ENCODE measurements around the gene TMEM184B.

TMEM184B gene

DNA sequence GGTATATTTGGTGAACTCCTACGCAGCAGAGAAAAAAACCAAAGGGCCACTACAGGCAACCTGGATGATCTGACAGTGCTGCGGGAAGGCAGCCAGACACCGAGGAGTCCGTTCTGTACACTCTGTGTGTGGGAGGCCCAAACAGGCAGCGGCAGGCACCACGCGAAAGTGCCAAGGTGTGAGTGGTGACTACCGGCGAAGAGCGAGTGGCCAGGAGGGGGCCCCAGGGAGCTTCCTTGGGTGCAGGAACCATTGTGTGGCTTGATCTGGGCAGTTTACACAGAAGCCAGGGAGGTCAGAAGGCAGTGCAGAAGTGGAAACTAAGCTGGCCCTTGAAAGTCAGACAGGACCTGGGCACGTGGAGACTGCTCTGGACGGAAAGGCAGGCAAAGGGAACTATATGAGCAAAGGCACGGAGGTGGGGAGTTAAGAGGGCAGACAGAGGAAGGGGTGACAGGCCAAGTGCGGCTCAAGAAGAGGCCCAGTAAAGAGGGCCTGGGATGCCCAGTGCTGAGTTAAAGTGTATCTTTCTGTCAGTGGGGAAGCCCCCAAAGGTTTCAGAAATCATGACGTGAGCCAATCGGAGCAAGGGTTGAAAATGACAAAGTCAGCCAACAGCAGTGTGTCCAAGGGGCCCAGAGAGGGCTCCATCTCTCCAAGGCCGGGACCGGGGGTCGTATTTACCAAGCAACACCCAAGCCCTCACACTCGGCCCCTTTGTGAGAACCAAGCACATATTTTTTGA is 10.6 kb downstream of the TMEM184B start:
- Histone ChIP-seq H3K4me3 (ENCODE audit: insufficient read depth, low read depth, low read length, poor library complexity, severe bottlenecking) (no peak overlapping the region), H3K27me3 (replicated peaks; ENCODE audit: control insufficient read depth, insufficient read depth, low read length, poor library complexity, severe bottlenecking) (no peaks in the 10 kb centered on the region), H3K9me3 (ENCODE audit: control insufficient read depth, low read length) (no peaks in the 10 kb centered on the region), H3K36me3 (ENCODE audit: control insufficient read depth, insufficient read depth, low read length) (no peaks in the 10 kb centered on the region), H3K27ac (ENCODE audit: insufficient read depth, low read length, poor library complexity, severe bottlenecking) (no peak overlapping the region), H3K4me1 (ENCODE audit: control insufficient read depth, insufficient read depth, low read length, poor library complexity, severe bottlenecking) (peaks cover 16% of the 10 kb centered on the region)
- peak in 2 of 3 donors; percentile 9 to 11 for DNase-seq

DNA sequence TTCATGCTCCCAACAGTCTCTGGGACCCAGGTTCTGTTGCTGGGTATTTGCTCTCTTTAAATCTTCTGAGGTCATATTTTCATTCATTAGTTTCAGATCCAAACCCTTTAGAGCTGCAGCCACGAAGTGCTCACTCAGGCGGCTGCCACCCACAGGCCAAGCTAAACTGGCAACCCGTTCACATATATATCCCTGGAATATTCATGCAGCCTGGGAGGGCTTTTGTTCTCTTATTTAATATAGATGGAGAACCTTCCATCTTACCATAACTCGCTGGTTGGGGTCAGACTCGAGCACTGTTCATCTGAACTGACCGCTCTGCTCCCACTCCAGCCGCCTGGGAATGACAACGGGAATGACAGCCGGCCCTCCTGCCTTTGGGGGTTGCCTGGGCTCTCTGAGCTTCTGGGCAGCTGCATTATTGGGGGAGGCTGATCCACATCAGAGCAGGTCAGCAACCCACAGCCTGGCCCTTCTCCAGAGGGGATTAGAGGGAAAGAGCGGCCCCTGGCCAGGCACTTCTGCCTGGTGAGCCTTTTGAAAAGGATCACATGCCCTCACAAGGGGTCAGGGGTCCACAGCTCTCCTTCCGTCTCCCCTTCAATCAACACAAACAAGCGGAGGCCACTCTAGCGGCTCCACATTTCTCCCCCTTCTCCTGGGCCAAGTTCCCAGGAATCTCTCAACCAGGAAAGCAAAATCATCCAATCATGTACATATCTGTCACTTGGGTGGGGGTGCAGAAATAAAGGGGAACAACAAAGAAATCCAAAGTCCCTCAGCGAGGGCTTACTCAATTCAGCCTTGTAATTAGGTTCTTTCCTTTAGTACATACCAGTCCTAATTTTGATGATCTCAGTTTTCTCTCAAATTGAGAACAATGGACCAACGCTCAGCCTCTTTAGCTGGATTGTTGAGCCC is 11.8 kb downstream of the TMEM184B start:
- no peak for DNase-seq
- peak overlapping the region; percentile 42 for H3K27ac ChIP-seq (ENCODE audit: insufficient read depth, low read length, poor library complexity, severe bottlenecking)
- no peaks in the 10 kb centered on the region for H3K36me3 ChIP-seq (ENCODE audit: control insufficient read depth, insufficient read depth, low read length)
- no peaks in the 10 kb centered on the region for H3K27me3 ChIP-seq (replicated peaks; ENCODE audit: control insufficient read depth, insufficient read depth, low read length, poor library complexity, severe bottlenecking)
- H3K4me3 ChIP-seq (ENCODE audit: insufficient read depth, low read depth, low read length, poor library complexity, severe bottlenecking) = no peak overlapping the region
- H3K9me3 ChIP-seq (ENCODE audit: control insufficient read depth, low read length) = no peaks in the 10 kb centered on the region
- peaks cover 5% of the 10 kb centered on the region for H3K4me1 ChIP-seq (ENCODE audit: control insufficient read depth, insufficient read depth, low read length, poor library complexity, severe bottlenecking)

DNA sequence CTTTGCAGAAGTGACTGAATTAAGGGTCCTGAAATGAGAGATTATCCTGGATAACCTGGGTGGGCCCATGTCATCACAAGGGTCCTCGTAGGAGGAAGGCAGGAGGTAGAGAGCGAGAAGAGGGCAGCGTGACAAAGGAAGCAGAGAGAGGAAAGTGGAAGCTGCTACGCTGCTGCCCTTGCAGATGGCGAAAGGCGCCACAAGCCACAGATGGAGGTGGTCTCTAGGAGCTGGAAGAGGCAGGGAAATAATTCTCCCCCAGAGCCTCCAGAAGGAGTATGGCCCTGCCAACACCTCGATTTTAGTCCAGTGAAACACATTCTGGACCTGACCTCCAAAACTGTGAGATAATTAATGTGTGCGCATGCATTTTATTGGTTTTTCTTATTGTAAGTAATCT is 13.4 kb downstream of the TMEM184B start:
- Histone ChIP-seq H3K4me1 (ENCODE audit: control insufficient read depth, insufficient read depth, low read length, poor library complexity, severe bottlenecking) (no peaks in the 10 kb centered on the region), H3K27me3 (replicated peaks; ENCODE audit: control insufficient read depth, insufficient read depth, low read length, poor library complexity, severe bottlenecking) (no peaks in the 10 kb centered on the region)
- DNase-seq = no peak

DNA sequence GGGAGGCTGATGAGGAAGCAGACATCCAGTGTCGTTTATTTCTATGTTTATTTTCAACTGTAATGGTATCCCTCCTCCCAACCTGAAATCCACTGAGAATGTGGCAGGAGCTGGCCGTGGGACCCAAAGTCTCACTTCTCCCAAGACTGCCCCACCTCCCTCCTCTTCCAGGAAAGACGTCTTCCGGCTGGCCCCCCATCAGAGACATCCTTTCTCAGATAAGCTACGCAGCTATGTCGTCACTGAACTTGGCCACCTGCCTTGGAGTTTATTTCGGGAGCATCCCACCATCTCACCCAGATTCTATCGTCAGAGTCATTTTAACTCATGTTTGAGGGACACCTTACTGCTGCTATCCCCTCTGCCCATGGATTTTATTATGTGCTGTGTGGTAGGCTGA is 13.9 kb downstream of the TMEM184B start:
- DNase-seq = no peak
- no peaks in the 10 kb centered on the region for H3K27me3 ChIP-seq (replicated peaks; ENCODE audit: control insufficient read depth, insufficient read depth, low read length, poor library complexity, severe bottlenecking)
- no peak overlapping the region for H3K27ac ChIP-seq (ENCODE audit: insufficient read depth, low read length, poor library complexity, severe bottlenecking)
- no peaks in the 10 kb centered on the region for H3K4me1 ChIP-seq (ENCODE audit: control insufficient read depth, insufficient read depth, low read length, poor library complexity, severe bottlenecking)
- H3K4me3 ChIP-seq (ENCODE audit: insufficient read depth, low read depth, low read length, poor library complexity, severe bottlenecking) = no peak overlapping the region
- no peaks in the 10 kb centered on the region for H3K9me3 ChIP-seq (ENCODE audit: control insufficient read depth, low read length)
- no peaks in the 10 kb centered on the region for H3K36me3 ChIP-seq (ENCODE audit: control insufficient read depth, insufficient read depth, low read length)

More for the DNA sequence above, 13.4 kb downstream of the TMEM184B start:
- H3K4me3 ChIP-seq (ENCODE audit: insufficient read depth, low read depth, low read length, poor library complexity, severe bottlenecking) = no peak overlapping the region
- no peak overlapping the region for H3K27ac ChIP-seq (ENCODE audit: insufficient read depth, low read length, poor library complexity, severe bottlenecking)
- H3K9me3 ChIP-seq (ENCODE audit: control insufficient read depth, low read length) = no peaks in the 10 kb centered on the region
- H3K36me3 ChIP-seq (ENCODE audit: control insufficient read depth, insufficient read depth, low read length) = no peaks in the 10 kb centered on the region

DNA sequence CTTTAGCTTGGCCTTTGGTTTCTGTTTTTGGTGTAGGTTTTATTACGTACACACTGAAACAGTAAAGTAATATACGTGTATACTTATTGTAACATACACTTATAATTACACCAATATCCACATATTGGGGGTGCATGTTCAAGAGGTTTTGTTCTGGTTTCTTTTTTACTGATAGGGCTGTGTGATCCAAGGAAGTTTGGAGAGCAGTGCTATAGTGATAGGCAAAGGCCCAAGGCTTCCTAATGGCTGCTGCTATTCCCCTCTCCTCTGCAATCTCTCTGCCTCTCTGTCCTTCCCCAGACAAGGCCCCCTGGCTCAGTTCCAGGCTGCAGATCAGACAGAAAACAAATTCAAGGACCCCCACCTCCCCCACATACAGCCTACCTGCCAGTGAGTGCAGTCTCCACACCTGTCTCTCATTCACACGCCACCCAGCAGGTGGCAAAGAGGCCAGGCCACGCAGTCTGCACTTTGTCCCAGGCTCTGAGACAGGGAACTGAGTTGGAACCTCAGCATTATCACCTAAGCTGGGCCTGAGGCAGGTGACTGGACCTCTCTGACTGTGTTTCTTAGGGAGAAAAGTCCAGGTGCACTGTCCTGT is 15.1 kb downstream of the TMEM184B start:
- Histone ChIP-seq H3K27ac (ENCODE audit: insufficient read depth, low read length, poor library complexity, severe bottlenecking) (no peak overlapping the region), H3K9me3 (ENCODE audit: control insufficient read depth, low read length) (no peaks in the 10 kb centered on the region), H3K4me3 (ENCODE audit: insufficient read depth, low read depth, low read length, poor library complexity, severe bottlenecking) (no peak overlapping the region), H3K27me3 (replicated peaks; ENCODE audit: control insufficient read depth, insufficient read depth, low read length, poor library complexity, severe bottlenecking) (no peaks in the 10 kb centered on the region), H3K4me1 (ENCODE audit: control insufficient read depth, insufficient read depth, low read length, poor library complexity, severe bottlenecking) (no peaks in the 10 kb centered on the region), H3K36me3 (ENCODE audit: control insufficient read depth, insufficient read depth, low read length) (no peaks in the 10 kb centered on the region)
- no peak for DNase-seq

DNA sequence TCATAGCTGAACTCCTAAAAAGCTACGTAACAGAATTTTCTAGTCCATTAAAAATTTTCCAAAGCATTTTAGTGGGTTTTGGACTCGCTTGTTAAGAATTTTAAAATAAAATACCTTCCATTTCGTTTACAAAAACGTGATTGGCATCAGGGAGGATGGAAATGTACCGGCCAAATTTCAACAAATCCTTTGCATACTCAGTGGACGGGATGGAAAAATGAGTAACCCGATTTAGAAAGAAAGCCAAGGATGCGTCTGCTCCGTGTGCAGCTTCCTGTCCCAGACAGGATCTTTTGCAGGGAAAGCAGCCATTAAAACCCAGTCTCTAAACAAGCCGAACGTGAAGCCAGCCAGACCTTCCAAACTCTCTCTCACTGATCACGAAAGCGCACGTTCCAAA is 15.6 kb downstream of the TMEM184B start:
- Histone ChIP-seq H3K4me3 (ENCODE audit: insufficient read depth, low read depth, low read length, poor library complexity, severe bottlenecking) (no peak overlapping the region), H3K27ac (ENCODE audit: insufficient read depth, low read length, poor library complexity, severe bottlenecking) (no peak overlapping the region), H3K4me1 (ENCODE audit: control insufficient read depth, insufficient read depth, low read length, poor library complexity, severe bottlenecking) (no peaks in the 10 kb centered on the region), H3K9me3 (ENCODE audit: control insufficient read depth, low read length) (no peaks in the 10 kb centered on the region), H3K36me3 (ENCODE audit: control insufficient read depth, insufficient read depth, low read length) (no peaks in the 10 kb centered on the region), H3K27me3 (replicated peaks; ENCODE audit: control insufficient read depth, insufficient read depth, low read length, poor library complexity, severe bottlenecking) (no peaks in the 10 kb centered on the region)
- DNase-seq = no peak

DNA sequence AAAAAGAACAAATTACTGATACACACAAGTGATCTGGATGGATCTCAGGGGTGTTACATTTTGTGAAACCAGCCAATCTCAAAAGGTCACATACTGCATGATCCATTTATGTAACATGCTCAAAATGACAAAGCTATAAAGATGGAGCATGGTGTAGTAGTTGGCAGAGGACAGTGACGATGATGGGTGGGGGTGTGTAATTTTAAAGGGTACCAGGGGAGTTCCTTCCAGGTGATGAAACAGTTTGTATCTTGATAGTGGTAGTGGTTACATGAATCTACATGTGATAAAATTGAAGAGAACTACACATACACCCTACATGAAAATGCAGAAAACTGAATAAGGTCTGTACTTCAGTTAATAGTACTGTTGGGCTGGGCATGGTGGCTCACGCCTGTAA is 17.1 kb downstream of the TMEM184B start:
- Histone ChIP-seq H3K36me3 (ENCODE audit: control insufficient read depth, insufficient read depth, low read length) (no peaks in the 10 kb centered on the region), H3K4me3 (ENCODE audit: insufficient read depth, low read depth, low read length, poor library complexity, severe bottlenecking) (no peak overlapping the region), H3K4me1 (ENCODE audit: control insufficient read depth, insufficient read depth, low read length, poor library complexity, severe bottlenecking) (no peaks in the 10 kb centered on the region), H3K27me3 (replicated peaks; ENCODE audit: control insufficient read depth, insufficient read depth, low read length, poor library complexity, severe bottlenecking) (no peaks in the 10 kb centered on the region), H3K27ac (ENCODE audit: insufficient read depth, low read length, poor library complexity, severe bottlenecking) (no peak overlapping the region), H3K9me3 (ENCODE audit: control insufficient read depth, low read length) (no peaks in the 10 kb centered on the region)
- DNase-seq = no peak

DNA sequence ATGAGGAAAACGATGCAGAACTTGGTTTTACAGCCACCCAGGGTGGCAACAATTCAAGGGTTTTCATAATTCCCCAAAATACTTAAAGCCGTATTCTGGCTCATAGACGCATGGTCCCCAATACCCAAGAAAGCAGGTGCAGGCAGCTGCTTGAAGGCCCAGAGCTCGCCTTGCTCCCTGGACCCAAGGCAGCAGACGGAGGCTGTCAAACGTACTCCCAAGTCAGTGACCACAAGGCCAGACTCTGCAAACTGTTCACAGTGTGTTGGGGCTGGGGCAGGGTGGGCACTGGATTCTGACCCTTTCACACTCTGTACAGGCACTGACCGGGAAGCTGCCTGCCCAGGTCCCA is 21.5 kb downstream of the TMEM184B start:
- no peaks in the 10 kb centered on the region for H3K9me3 ChIP-seq (ENCODE audit: control insufficient read depth, low read length)
- H3K27me3 ChIP-seq (replicated peaks; ENCODE audit: control insufficient read depth, insufficient read depth, low read length, poor library complexity, severe bottlenecking) = no peaks in the 10 kb centered on the region
- DNase-seq = no peak
- peaks cover 14% of the 10 kb centered on the region for H3K36me3 ChIP-seq (ENCODE audit: control insufficient read depth, insufficient read depth, low read length)
- no peaks in the 10 kb centered on the region for H3K4me1 ChIP-seq (ENCODE audit: control insufficient read depth, insufficient read depth, low read length, poor library complexity, severe bottlenecking)
- H3K27ac ChIP-seq (ENCODE audit: insufficient read depth, low read length, poor library complexity, severe bottlenecking) = no peak overlapping the region
- no peak overlapping the region for H3K4me3 ChIP-seq (ENCODE audit: insufficient read depth, low read depth, low read length, poor library complexity, severe bottlenecking)

DNA sequence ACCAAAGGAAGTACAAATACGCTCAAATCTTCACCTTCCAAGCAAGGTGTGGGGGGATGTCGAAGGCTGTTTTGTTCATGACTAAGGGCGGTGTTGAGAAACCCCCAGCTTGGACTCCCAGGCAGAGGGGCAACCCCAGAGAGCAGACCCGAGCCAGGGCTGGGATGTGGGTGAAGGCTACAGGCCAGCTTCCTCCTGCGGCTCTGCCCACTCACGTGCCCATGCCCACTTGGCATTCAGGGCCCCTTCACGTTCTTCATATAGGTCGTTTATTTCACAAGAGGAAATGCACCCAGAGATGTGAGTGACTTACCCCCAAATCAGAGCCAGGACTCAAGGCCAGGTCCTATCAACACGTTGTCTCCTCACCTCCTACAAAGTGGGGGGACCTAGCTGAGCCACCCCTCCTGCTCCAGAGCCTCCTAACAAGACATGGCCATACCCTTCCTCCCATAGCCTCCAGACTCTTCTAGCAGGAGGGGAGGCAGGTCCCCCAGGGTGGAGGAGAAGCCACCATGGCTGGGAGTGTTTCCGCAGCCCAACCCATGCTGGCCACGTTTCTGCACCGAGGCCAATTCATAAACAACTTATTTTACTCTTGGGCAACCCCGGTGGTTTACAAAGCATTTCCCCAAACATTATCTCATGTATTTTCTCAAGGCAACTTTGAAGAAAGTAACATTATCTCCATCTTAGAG is 22.0 kb downstream of the TMEM184B start:
- no peak overlapping the region for H3K4me3 ChIP-seq (ENCODE audit: insufficient read depth, low read depth, low read length, poor library complexity, severe bottlenecking)
- no peaks in the 10 kb centered on the region for H3K9me3 ChIP-seq (ENCODE audit: control insufficient read depth, low read length)
- H3K27ac ChIP-seq (ENCODE audit: insufficient read depth, low read length, poor library complexity, severe bottlenecking) = no peak overlapping the region
- no peaks in the 10 kb centered on the region for H3K27me3 ChIP-seq (replicated peaks; ENCODE audit: control insufficient read depth, insufficient read depth, low read length, poor library complexity, severe bottlenecking)
- H3K4me1 ChIP-seq (ENCODE audit: control insufficient read depth, insufficient read depth, low read length, poor library complexity, severe bottlenecking) = no peaks in the 10 kb centered on the region
- no peak for DNase-seq
- H3K36me3 ChIP-seq (ENCODE audit: control insufficient read depth, insufficient read depth, low read length) = peaks cover 19% of the 10 kb centered on the region
